ENCODE results near the gene FOXI1.
A peak's percentile ranks its signal among the peaks of the same experiment; 100 is the strongest.

The FOXI1 gene

DNA sequence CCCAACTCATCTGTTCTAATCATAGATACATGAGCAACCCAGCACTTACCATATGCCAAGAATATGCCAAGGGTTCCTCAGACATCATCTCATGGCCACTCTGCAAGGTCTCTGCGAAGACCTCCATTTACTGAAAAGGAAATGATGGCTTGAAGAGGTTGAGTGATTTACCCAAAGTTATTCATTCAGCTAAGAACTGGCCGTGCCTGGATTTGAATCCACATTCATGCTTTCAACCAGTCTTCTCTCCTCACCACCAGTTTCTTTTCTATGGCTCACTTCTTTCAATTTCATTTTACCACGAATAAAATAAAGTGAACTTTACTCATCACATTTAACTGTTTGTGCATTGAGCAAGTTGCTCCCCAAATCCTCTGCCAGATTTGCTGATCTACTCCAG lies 27.2 kb upstream of the FOXI1 start:
- no peaks in the 10 kb centered on the region for H3K36me3 ChIP-seq (ENCODE audit: control insufficient read depth in 2 of 2, insufficient read depth in 1 of 2, low read length in 2 of 2)
- H3K9me3 ChIP-seq (ENCODE audit: control insufficient read depth, insufficient read depth, low read depth, low read length): no peaks in the 10 kb centered on the region
- no peak overlapping the region for H3K27ac ChIP-seq (ENCODE audit: extremely low read depth, low read depth, low read length)
- no peaks in the 10 kb centered on the region for H3K4me1 ChIP-seq (ENCODE audit: control insufficient read depth, insufficient read depth, low read length)
- no peak overlapping the region for H3K4me3 ChIP-seq (ENCODE audit: low read depth, low read length)
- no peak for TF ChIP-seq ZNF624 (tag by site-specific recombination; IDR thresholded peaks at IDR 0.05)
- no peak for TF ChIP-seq ZNF501 (tag by site-specific recombination; IDR thresholded peaks at IDR 0.05)
- TF ChIP-seq ZNF19 (tag by site-specific recombination; IDR thresholded peaks at IDR 0.05; ENCODE audit: low read depth): no peak
- POLR2A ChIA-PET: no interaction called here
- CTCF ChIA-PET: interaction anchor here (1.9 kb wide), 1 partner anchor 7 kb away, joined by 14 read pairs; no protein-coding TSS in a partner anchor

DNA sequence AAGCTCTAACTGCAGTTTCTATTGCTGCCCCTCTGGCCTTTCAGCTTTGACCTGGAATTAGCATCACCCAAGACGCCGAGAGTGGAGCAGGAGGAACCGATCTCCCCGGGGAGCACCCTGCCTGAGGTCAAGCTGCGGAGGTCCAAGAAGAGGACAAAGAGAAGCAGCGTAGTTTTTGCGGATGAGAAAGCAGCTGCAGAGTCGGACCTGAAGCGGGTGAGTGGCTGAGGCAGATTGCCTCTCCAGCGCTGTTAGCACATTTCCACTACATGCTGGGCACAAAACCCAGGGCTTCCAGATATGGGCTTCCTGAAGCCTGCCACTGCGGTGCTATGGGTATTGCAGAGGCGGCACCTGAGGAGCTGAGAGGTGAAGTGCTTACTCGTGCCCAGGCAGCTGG lies 26.8 kb upstream of the FOXI1 start:
- TF ChIP-seq TRIM28 (IDR thresholded peaks at IDR 0.05; ENCODE audit: borderline replicate concordance, low read length) (no peak), EGR2 (tag by site-specific recombination; IDR thresholded peaks at IDR 0.05; ENCODE audit: low read depth) (no peak), ZNF558 (tag by site-specific recombination; IDR thresholded peaks at IDR 0.05) (no peak), SP7 (tag by site-specific recombination; IDR thresholded peaks at IDR 0.05) (no peak), ZNF169 (tag by site-specific recombination; IDR thresholded peaks at IDR 0.05) (no peak), ZNF621 (tag by site-specific recombination; IDR thresholded peaks at IDR 0.05) (no peak)
- TF ChIP-seq, protein P1, sequence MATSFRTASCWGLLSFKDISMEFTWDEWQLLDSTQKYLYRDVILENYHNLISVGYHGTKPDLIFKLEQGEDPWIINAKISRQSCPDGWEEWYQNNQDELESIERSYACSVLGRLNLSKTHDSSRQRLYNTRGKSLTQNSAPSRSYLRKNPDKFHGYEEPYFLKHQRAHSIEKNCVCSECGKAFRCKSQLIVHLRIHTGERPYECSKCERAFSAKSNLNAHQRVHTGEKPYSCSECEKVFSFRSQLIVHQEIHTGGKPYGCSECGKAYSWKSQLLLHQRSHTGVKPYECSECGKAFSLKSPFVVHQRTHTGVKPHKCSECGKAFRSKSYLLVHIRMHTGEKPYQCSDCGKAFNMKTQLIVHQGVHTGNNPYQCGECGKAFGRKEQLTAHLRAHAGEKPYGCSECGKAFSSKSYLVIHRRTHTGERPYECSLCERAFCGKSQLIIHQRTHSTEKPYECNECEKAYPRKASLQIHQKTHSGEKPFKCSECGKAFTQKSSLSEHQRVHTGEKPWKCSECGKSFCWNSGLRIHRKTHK (tag by site-specific recombination; IDR thresholded peaks at IDR 0.05): no peak
- Histone ChIP-seq H3K27ac (ENCODE audit: extremely low read depth, low read depth, low read length) (no peak overlapping the region), H3K9me3 (ENCODE audit: control insufficient read depth, insufficient read depth, low read depth, low read length) (no peaks in the 10 kb centered on the region), H3K36me3 (ENCODE audit: control insufficient read depth in 2 of 2, insufficient read depth in 1 of 2, low read length in 2 of 2) (no peaks in the 10 kb centered on the region), H3K4me1 (ENCODE audit: control insufficient read depth, insufficient read depth, low read length) (no peaks in the 10 kb centered on the region), H3K4me3 (ENCODE audit: low read depth, low read length) (no peak overlapping the region)
- POLR2A ChIA-PET: no interaction called here
- CTCF ChIA-PET: interaction anchor here (1.9 kb wide), 1 partner anchor 8 kb away, joined by 14 read pairs; no protein-coding TSS in a partner anchor

DNA sequence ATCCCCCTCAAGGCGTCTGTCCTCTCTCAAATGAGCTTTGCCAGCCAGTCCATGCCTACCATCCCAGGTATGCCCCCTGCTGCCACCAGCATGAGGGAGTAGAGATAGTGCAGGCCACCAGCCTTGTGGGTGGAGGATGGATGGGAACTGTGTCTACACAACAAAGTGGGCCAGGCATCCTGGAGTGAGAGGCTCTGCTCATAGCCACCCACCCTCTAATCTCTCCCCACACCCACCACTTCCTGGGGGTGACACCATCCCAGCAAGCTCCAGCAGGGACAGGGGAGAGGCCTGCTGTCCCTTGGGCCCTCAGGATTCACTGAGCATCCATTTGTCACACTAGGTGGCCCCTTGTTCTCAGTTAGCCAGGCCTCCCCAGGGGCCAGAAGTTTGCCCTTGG lies 25.5 kb upstream of the FOXI1 start:
- CTCF ChIA-PET: interaction anchor here (1.9 kb wide), 1 partner anchor 9 kb away, joined by 14 read pairs; no protein-coding TSS in a partner anchor
- POLR2A ChIA-PET: no interaction called here
- Histone ChIP-seq H3K27ac (ENCODE audit: extremely low read depth, low read depth, low read length) (no peak overlapping the region), H3K4me3 (ENCODE audit: low read depth, low read length) (no peak overlapping the region), H3K36me3 (ENCODE audit: control insufficient read depth in 2 of 2, insufficient read depth in 1 of 2, low read length in 2 of 2) (no peaks in the 10 kb centered on the region), H3K9me3 (ENCODE audit: control insufficient read depth, insufficient read depth, low read depth, low read length) (no peaks in the 10 kb centered on the region), H3K4me1 (ENCODE audit: control insufficient read depth, insufficient read depth, low read length) (no peaks in the 10 kb centered on the region)
- TF ChIP-seq ZFHX2 (tag by site-specific recombination; conservative IDR thresholded peaks at IDR 0.05): peak; percentile 83
- TF ChIP-seq EGR2 (tag by site-specific recombination; IDR thresholded peaks at IDR 0.05; ENCODE audit: low read depth): peak; percentile 95
- TF ChIP-seq ZFP41 (tag by site-specific recombination; IDR thresholded peaks at IDR 0.05; ENCODE audit: borderline replicate concordance): no peak

DNA sequence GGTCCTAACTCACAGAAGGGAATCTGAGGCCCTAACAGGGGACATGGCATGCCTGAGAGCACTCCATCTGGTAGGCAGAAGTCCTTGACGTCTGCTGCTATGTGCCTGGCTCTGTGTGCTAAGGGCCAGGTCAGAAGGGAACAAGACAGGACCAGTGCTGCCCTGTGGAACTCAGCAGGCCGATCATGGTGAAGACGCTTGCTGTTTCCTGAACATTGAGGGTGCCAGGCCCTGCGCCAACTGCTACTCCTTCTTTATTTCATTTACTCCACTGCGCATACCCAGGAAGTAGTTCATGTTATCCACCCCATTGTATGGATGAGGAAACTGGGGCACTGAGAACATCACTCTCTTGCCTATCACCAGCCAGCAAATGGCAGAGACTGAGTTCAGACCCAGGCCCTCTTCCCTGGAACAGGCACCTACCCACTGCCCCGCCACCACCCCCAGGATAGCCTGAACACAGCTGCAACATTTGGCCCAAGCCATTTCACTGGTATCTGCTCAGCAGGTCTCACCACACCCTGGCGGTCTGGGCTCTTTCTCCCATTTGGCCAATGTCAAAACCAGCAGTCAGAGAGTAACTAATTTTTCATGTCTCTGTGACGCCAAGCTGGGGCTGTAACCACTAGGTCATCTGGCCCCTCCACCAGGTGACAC lies 24.8 kb upstream of the FOXI1 start:
- Histone ChIP-seq H3K36me3 (ENCODE audit: control insufficient read depth in 2 of 2, insufficient read depth in 1 of 2, low read length in 2 of 2) (no peaks in the 10 kb centered on the region), H3K4me3 (ENCODE audit: low read depth, low read length) (no peak overlapping the region), H3K9me3 (ENCODE audit: control insufficient read depth, insufficient read depth, low read depth, low read length) (no peaks in the 10 kb centered on the region), H3K4me1 (ENCODE audit: control insufficient read depth, insufficient read depth, low read length) (no peaks in the 10 kb centered on the region), H3K27ac (ENCODE audit: extremely low read depth, low read depth, low read length) (no peak overlapping the region)
- ChIA-PET CTCF (interaction anchor here (5.2 kb wide), 1 partner anchor 10 kb away, joined by 31 read pairs; no protein-coding TSS in a partner anchor), POLR2A (no interaction called here)
- no peak for TF ChIP-seq ZNF677 (tag by site-specific recombination; IDR thresholded peaks at IDR 0.05)
- TF ChIP-seq, protein P2, sequence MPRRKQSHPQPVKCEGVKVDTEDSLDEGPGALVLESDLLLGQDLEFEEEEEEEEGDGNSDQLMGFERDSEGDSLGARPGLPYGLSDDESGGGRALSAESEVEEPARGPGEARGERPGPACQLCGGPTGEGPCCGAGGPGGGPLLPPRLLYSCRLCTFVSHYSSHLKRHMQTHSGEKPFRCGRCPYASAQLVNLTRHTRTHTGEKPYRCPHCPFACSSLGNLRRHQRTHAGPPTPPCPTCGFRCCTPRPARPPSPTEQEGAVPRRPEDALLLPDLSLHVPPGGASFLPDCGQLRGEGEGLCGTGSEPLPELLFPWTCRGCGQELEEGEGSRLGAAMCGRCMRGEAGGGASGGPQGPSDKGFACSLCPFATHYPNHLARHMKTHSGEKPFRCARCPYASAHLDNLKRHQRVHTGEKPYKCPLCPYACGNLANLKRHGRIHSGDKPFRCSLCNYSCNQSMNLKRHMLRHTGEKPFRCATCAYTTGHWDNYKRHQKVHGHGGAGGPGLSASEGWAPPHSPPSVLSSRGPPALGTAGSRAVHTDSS (tag by site-specific recombination; IDR thresholded peaks at IDR 0.05): no peak
- no peak for TF ChIP-seq ZXDB (tag by site-specific recombination; IDR thresholded peaks at IDR 0.05)
- TF ChIP-seq, protein P3, sequence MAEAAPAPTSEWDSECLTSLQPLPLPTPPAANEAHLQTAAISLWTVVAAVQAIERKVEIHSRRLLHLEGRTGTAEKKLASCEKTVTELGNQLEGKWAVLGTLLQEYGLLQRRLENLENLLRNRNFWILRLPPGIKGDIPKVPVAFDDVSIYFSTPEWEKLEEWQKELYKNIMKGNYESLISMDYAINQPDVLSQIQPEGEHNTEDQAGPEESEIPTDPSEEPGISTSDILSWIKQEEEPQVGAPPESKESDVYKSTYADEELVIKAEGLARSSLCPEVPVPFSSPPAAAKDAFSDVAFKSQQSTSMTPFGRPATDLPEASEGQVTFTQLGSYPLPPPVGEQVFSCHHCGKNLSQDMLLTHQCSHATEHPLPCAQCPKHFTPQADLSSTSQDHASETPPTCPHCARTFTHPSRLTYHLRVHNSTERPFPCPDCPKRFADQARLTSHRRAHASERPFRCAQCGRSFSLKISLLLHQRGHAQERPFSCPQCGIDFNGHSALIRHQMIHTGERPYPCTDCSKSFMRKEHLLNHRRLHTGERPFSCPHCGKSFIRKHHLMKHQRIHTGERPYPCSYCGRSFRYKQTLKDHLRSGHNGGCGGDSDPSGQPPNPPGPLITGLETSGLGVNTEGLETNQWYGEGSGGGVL (tag by site-specific recombination; IDR thresholded peaks at IDR 0.05): no peak
- no peak for TF ChIP-seq HOXA7 (CRISPR knock-in tag; IDR thresholded peaks at IDR 0.05; ENCODE audit: borderline replicate concordance)
- no peak for TF ChIP-seq ZNF707 (tag by site-specific recombination; IDR thresholded peaks at IDR 0.05)
- TF ChIP-seq ZNF624 (tag by site-specific recombination; IDR thresholded peaks at IDR 0.05): no peak
- no peak for TF ChIP-seq ZBTB20 (tag by site-specific recombination; IDR thresholded peaks at IDR 0.05)
- TF ChIP-seq SALL2 (tag by site-specific recombination; IDR thresholded peaks at IDR 0.05; ENCODE audit: borderline replicate concordance): no peak
- TF ChIP-seq, protein P4, sequence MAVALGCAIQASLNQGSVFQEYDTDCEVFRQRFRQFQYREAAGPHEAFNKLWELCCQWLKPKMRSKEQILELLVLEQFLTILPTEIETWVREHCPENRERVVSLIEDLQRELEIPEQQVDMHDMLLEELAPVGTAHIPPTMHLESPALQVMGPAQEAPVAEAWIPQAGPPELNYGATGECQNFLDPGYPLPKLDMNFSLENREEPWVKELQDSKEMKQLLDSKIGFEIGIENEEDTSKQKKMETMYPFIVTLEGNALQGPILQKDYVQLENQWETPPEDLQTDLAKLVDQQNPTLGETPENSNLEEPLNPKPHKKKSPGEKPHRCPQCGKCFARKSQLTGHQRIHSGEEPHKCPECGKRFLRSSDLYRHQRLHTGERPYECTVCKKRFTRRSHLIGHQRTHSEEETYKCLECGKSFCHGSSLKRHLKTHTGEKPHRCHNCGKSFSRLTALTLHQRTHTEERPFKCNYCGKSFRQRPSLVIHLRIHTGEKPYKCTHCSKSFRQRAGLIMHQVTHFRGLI (tag by site-specific recombination; IDR thresholded peaks at IDR 0.05): no peak
- TF ChIP-seq ZNF157 (tag by site-specific recombination; IDR thresholded peaks at IDR 0.05): no peak

Data from HEK293 (cell line).